Trophoblast cell (in vitro differentiated cells and primary cell): ENCODE data around the gene SLC1A5.

Experiments used
- DNase-seq, 2 donors: peaks; one replicate each; pipeline ENCODE4 v3.0.0-alpha.2; 2016
- H2AFZ ChIP-seq: 2 replicates; pipeline ENCODE4 v1.6.1; 2013; ENCODE audit warnings: low read length, moderate library complexity, mild to moderate bottlenecking; ENCODE audit not compliant: insufficient read depth, poor library complexity
- H2AK5ac ChIP-seq: 2 replicates; pipeline ENCODE4 v1.6.1; 2013; ENCODE audit warnings: mild to moderate bottlenecking, low read length
- H2BK120ac ChIP-seq: 2 replicates; pipeline ENCODE4 v1.6.1; 2013; ENCODE audit warnings: low read length, mild to moderate bottlenecking, moderate library complexity; ENCODE audit not compliant: insufficient read depth, poor library complexity
- H2BK12ac ChIP-seq: 2 replicates; pipeline ENCODE4 v1.6.1; 2013; ENCODE audit warnings: mild to moderate bottlenecking, low read length, moderate library complexity
- H2BK5ac ChIP-seq: 2 replicates; pipeline ENCODE4 v1.6.1; 2013; ENCODE audit warnings: low read length, low read depth, moderate library complexity, mild to moderate bottlenecking; ENCODE audit not compliant: poor library complexity
- H3K14ac ChIP-seq: 2 replicates; pipeline ENCODE4 v1.6.1; 2013; ENCODE audit warnings: mild to moderate bottlenecking, low read length
- H3K18ac ChIP-seq: 2 replicates; pipeline ENCODE4 v1.6.1; 2013; ENCODE audit warnings: mild to moderate bottlenecking, low read length
- H3K23ac ChIP-seq: 2 replicates; pipeline ENCODE4 v1.6.1; 2013; ENCODE audit warnings: low read length
- H3K27ac ChIP-seq: 2 replicates; pipeline ENCODE4 v1.5.1; 2013; ENCODE audit warnings: low read depth, mild to moderate bottlenecking, inconsistent platforms, low read length, moderate library complexity
- H3K27me3 ChIP-seq: 2 replicates; pipeline ENCODE4 v1.6.1; 2013; ENCODE audit warnings: inconsistent platforms, mild to moderate bottlenecking, low read length, moderate library complexity; ENCODE audit not compliant: insufficient read depth
- H3K36me3 ChIP-seq, 2 experiments: 1 replicate in 1 of 2; 2 replicates in 1 of 2; pipeline ENCODE4 v1.6.1; 2013; ENCODE audit warnings: low read length in 2 of 2, mild to moderate bottlenecking in 2 of 2, moderate library complexity in 1 of 2; ENCODE audit not compliant: insufficient read depth in 2 of 2, control insufficient read depth in 1 of 2
- H3K4ac ChIP-seq: 2 replicates; pipeline ENCODE4 v1.6.1; 2013; ENCODE audit warnings: low read depth, mild to moderate bottlenecking, low read length, moderate library complexity
- H3K4me1 ChIP-seq, 2 experiments: 1 replicate in 1 of 2; 2 replicates in 1 of 2; pipeline ENCODE4 v1.6.1; 2013; ENCODE audit warnings: low read length in 2 of 2, mild to moderate bottlenecking in 2 of 2, moderate library complexity in 1 of 2; ENCODE audit not compliant: insufficient read depth in 2 of 2, control insufficient read depth in 1 of 2
- H3K4me2 ChIP-seq: 2 replicates; pipeline ENCODE4 v1.6.1; 2013; ENCODE audit warnings: inconsistent platforms, mild to moderate bottlenecking, low read length, moderate library complexity
- H3K4me3 ChIP-seq: 2 replicates; pipeline ENCODE4 v1.5.1; 2013; ENCODE audit warnings: mild to moderate bottlenecking, low read depth, low read length, inconsistent platforms
- H3K79me1 ChIP-seq: one replicate; pipeline ENCODE4 v1.6.1; 2013; ENCODE audit warnings: low read length
- H3K79me2 ChIP-seq: 2 replicates; pipeline ENCODE4 v1.6.1; 2013; ENCODE audit warnings: low read length, mild to moderate bottlenecking; ENCODE audit not compliant: control insufficient read depth, insufficient read depth, poor library complexity
- H3K9ac ChIP-seq: 2 replicates; pipeline ENCODE4 v1.6.1; 2013; ENCODE audit warnings: mild to moderate bottlenecking, low read length
- H3K9me3 ChIP-seq: 2 replicates; pipeline ENCODE4 v1.6.1; 2013; ENCODE audit warnings: low read depth, mild to moderate bottlenecking, control low read depth, inconsistent platforms, low read length; ENCODE audit not compliant: insufficient read depth
- H4K12ac ChIP-seq: 2 replicates; pipeline ENCODE4 v1.6.1; 2013; ENCODE audit warnings: low read depth, mild to moderate bottlenecking, low read length, moderate library complexity
- H4K8ac ChIP-seq: 2 replicates; pipeline ENCODE4 v1.6.1; 2013; ENCODE audit warnings: low read depth, mild to moderate bottlenecking, low read length, moderate library complexity
- H4K91ac ChIP-seq: one replicate; pipeline ENCODE4 v1.6.1; 2013; ENCODE audit warnings: low read depth, mild to moderate bottlenecking, low read length, moderate library complexity
- WGBS: extraction: QIAGEN DNeasy Blood & Tissue Kit; methylation state at CpG from one replicate; pipeline ENCODE4 v1.1.7; 2013; ENCODE audit warnings: missing lambda C conversion rate; ENCODE audit not compliant: insufficient read length, insufficient coverage; ENCODE audit errors: extremely low coverage; 5-methylcytosine and 5-hydroxymethylcytosine counted together

SLC1A5 gene

DNA sequence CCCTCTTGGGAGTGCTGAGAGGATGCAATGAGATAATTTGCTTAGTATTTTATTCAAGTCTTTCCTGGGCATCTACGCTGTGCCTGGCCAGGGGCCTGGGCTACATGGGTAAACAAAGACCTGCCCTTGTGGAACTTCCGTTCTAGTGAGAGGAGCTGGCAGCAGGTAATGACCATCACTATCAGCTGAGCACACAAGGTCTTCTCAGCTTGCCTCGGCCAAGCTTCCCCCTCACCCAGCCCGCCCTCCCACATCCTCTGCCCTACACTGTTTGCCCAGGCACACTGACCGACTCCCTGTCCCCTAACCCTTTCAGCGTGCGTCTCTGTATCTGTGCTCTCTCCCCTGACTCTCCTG is 51.1 kb downstream of the SLC1A5 start:
- no peak for DNase-seq
- no peak overlapping the region for H3K23ac ChIP-seq

DNA sequence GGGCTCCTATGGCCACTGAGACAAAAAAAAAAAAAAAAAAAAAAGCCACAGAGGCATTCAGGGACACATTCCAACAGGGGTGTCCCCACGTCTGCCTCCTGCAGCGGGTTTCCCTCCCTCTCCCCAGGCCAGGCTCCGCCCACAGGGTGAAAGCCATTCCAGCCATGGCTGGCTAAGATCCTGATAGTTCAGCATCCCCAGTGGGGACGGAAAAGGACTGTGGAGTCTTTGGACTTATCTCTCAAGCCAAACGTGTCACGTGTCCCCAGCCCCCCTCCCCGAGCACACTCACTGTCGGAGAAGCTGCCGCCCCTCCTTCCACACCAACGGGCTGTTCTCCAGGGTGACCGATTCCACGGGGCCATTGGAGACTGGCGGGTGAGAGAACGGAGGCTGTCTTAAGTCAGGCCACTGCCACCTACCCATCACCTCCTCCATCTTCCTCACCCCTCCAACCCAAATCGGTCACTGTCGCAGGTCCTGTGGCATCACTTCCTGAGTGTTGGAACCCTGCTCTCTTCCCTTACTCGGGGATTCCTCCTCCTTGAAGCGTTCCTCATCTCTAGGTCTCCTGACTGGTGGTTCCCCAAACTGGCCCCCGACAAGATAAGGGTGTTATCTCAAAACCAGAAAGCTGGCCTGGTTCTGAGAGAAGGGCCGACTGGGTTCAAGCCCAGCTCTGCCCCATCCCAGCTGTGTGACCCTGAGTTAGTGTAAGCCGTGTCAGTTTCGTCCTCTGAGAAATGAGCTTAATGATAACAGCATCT is 51.7 kb downstream of the SLC1A5 start:
- Histone ChIP-seq H3K4me2 (no peak overlapping the region), H3K79me2 (peaks cover 16% of the 10 kb centered on the region), H2AFZ (no peak overlapping the region), H3K14ac (no peak overlapping the region), H3K9ac (no peak overlapping the region), H3K27me3 (no peaks in the 10 kb centered on the region), H3K4ac (no peak overlapping the region), H2BK120ac (no peak overlapping the region), H3K23ac (no peak overlapping the region), H4K91ac (no peak overlapping the region), H2BK5ac (no peak overlapping the region), H3K27ac (no peak overlapping the region), H4K12ac (no peak overlapping the region), H3K9me3 (peaks cover 2% of the 10 kb centered on the region), H2BK12ac (no peak overlapping the region), H3K79me1 (no peaks in the 10 kb centered on the region), H3K4me1 (peaks cover 4 to 6% of the 10 kb centered on the region in 2 experiments), H3K36me3 (peaks cover 57 to 64% of the 10 kb centered on the region in 2 experiments), H2AK5ac (no peak overlapping the region), H4K8ac (no peak overlapping the region), H3K18ac (no peak overlapping the region), H3K4me3 (peak overlapping the region; percentile 53)
- no peak for DNase-seq
- WGBS: no CpG with 5 or more reads among the region's 22 CpGs

More for the DNA sequence above, 51.1 kb downstream of the SLC1A5 start:
- Histone ChIP-seq H2AK5ac (no peak overlapping the region), H4K91ac (no peak overlapping the region), H2BK5ac (no peak overlapping the region), H4K8ac (no peak overlapping the region), H3K79me2 (peaks cover 20% of the 10 kb centered on the region), H3K4me1 (peaks cover under 1% of the 10 kb centered on the region in 2 experiments), H2BK120ac (no peak overlapping the region), H3K4me2 (no peak overlapping the region), H3K27me3 (no peaks in the 10 kb centered on the region), H2BK12ac (no peak overlapping the region), H3K36me3 (peaks cover 55 to 63% of the 10 kb centered on the region in 2 experiments), H3K9ac (no peak overlapping the region), H3K14ac (no peak overlapping the region), H3K9me3 (peaks cover 2% of the 10 kb centered on the region), H3K4me3 (no peak overlapping the region), H2AFZ (no peak overlapping the region), H3K18ac (no peak overlapping the region), H3K79me1 (no peaks in the 10 kb centered on the region), H3K4ac (no peak overlapping the region), H3K27ac (no peak overlapping the region), H4K12ac (no peak overlapping the region)
- no CpG with 5 or more reads among the region's 7 CpGs for WGBS

DNA sequence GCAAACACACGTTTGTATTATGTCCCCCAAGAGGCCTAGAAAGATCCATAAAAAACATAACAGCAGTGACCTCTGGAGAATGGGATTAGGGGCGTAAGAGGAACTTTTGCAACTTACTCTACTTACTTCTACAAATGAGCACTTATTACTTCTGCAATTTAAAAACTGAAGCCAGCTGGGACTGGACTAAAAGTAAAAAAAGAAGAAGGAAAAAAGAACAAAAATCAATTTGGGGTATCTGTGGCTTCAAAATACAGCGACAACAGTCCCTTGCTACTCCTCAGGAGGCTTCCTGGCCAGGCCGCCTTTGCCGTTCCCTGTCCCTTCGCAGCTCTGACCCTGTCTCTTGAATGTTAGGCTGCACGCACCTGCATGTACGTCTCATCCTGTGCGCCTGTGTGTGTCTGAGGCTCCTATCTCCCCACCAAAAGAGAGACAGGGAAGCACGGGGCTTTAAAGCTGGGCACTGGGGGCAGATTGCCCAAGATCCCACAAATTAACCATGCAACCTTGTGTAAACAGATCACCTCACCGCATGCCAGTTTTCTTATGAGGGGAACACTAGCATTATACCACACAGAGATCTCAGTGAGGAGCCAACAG is 54.6 kb downstream of the SLC1A5 start:
- H3K36me3 ChIP-seq: peaks cover 70 to 71% of the 10 kb centered on the region in 2 experiments
- H3K4ac ChIP-seq: no peak overlapping the region
- H3K23ac ChIP-seq: no peak overlapping the region
- H3K79me1 ChIP-seq: peaks cover 3% of the 10 kb centered on the region
- H3K27me3 ChIP-seq: no peaks in the 10 kb centered on the region
- H3K79me2 ChIP-seq: no peaks in the 10 kb centered on the region
- no peak overlapping the region for H3K4me2 ChIP-seq
- peaks cover 13 to 17% of the 10 kb centered on the region in 2 experiments for H3K4me1 ChIP-seq
- H2AFZ ChIP-seq: no peak overlapping the region
- H2BK5ac ChIP-seq: no peak overlapping the region
- H3K18ac ChIP-seq: no peak overlapping the region
- no peak overlapping the region for H3K9ac ChIP-seq
- H4K8ac ChIP-seq: no peak overlapping the region
- H2BK12ac ChIP-seq: no peak overlapping the region
- no peak overlapping the region for H2BK120ac ChIP-seq
- H3K9me3 ChIP-seq: peaks cover 2% of the 10 kb centered on the region
- no peak overlapping the region for H3K27ac ChIP-seq
- no peak overlapping the region for H3K4me3 ChIP-seq
- H3K14ac ChIP-seq: no peak overlapping the region
- no peak overlapping the region for H4K91ac ChIP-seq
- WGBS: no CpG with 5 or more reads among the region's 11 CpGs
- no peak for DNase-seq
- no peak overlapping the region for H2AK5ac ChIP-seq
- H4K12ac ChIP-seq: no peak overlapping the region

- no CpG with 5 or more reads among the region's 23 CpGs for WGBS
- no peak overlapping the region for H4K8ac ChIP-seq
- no peak overlapping the region for H2BK12ac ChIP-seq
These were observed 55.3 kb downstream of the SLC1A5 start for GRCh38 chr19:46732966-46733689.

More at GRCh38 chr19:46732966-46733689, 55.3 kb downstream of the SLC1A5 start:
- H3K4ac ChIP-seq: no peak overlapping the region
- H3K18ac ChIP-seq: peak overlapping the region; percentile 20
- peaks cover 2% of the 10 kb centered on the region for H3K9me3 ChIP-seq
- H4K91ac ChIP-seq: no peak overlapping the region
- H4K12ac ChIP-seq: no peak overlapping the region
- no peak overlapping the region for H2AK5ac ChIP-seq
- no peak overlapping the region for H2BK5ac ChIP-seq
- no peak overlapping the region for H3K4me3 ChIP-seq
- no peak overlapping the region for H2AFZ ChIP-seq
- H3K79me2 ChIP-seq: no peaks in the 10 kb centered on the region
- H3K4me1 ChIP-seq: peaks cover 13 to 17% of the 10 kb centered on the region in 2 experiments
- H3K27ac ChIP-seq: no peak overlapping the region
- DNase-seq: no peak
- no peaks in the 10 kb centered on the region for H3K27me3 ChIP-seq
- no peak overlapping the region for H3K14ac ChIP-seq
- peaks cover 3% of the 10 kb centered on the region for H3K79me1 ChIP-seq
- H3K9ac ChIP-seq: no peak overlapping the region
- H3K36me3 ChIP-seq: peaks cover 71% of the 10 kb centered on the region in 2 experiments
- H3K23ac ChIP-seq: no peak overlapping the region
- no peak overlapping the region for H3K4me2 ChIP-seq
- H2BK120ac ChIP-seq: no peak overlapping the region
